Fibroblast of skin of left quadriceps (primary cell): ENCODE measurements around the gene BAHD1.
A peak's percentile ranks its signal among the peaks of the same experiment; 100 is the strongest.

ENCODE experiments used
- DNase-seq, 2 experiments: peaks; one replicate each; pipeline ENCODE4 v3.0.0-alpha.2; 2013; ENCODE audit warnings: low read depth in 2 of 2

BAHD1 gene

DNA sequence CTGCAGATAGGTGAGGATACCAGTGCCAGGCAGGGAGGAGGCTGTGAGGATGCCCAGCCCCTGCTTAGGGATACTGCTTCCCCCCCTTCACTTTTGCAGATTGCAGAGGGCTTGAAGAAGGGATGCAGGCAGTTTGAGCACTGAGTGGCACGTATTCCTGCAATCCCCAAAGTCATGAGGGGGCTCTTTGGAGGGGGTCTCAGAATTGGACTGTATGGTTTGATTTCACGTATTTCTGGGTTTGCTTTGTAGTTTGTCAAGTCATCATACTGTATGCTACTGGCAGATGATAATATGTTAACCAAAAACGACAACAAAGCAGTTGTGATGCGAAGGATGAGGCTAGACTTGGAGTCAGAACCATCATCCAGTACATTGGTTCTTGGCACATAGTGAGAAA is 58.1 kb downstream of the BAHD1 start:
- DNase-seq, result no peak

GRCh38 chr15:40499931-40500330 is 59.2 kb downstream of the BAHD1 start:
- no peak for DNase-seq

DNA sequence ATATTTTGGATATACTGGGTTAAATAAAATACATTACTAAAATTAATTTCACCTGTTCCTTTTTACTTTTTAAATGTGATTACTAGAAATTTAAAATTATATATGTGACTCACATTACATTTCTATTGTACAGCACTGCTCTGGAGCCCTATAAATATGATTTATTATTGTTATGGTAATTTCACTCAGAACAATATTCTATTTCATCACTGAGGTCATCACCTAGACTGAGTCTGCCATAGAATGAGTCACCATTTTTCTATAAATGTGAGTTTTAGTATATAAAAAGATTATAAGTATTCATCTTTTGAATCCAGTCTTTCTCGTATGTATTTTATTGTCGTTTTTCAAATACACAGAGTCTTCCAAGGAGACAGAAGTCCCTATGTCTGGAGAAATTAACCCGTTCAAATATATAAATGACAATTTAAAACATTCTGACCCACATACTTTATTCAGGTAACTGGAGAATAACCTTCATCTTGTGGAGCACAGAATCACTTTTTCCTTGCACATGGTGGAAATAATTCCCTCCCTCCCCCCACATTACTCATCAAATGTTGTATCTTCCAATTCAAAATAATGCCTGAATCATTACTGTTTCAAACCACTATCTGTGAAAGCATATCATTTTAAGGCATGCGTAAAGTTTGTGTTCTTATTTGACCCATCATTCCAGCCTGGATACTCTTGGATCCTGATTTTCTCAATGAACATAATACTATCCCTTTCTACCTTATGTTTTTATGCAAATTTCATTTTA is 60.0 kb downstream of the BAHD1 start:
- DNase-seq, result peak in 1 of 2 experiments; percentile 23

DNA sequence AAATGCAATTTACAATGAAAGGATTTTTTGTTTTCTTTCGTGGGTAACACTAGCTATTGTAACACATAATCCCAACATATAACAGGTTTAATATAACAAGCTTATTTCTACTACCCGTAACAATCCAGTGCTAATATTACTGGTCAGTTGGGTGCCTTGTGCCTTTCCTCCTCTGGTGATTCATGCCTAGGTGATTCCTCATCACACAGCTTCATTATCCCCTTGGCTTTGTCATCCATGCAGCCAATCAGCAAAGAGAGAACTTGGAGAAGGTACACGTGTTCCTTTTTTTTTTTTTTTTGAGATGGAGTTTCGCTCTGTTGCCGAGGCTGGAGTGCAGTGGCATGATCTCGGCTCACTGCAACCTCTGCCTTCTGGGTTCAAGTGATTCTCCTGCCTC is 60.7 kb downstream of the BAHD1 start:
- no peak for DNase-seq

- DNase-seq, result peak in 1 of 2 experiments; percentile 31
These were observed 66.3 kb downstream of the BAHD1 start for GRCh38 chr15:40506964-40507571.

DNA sequence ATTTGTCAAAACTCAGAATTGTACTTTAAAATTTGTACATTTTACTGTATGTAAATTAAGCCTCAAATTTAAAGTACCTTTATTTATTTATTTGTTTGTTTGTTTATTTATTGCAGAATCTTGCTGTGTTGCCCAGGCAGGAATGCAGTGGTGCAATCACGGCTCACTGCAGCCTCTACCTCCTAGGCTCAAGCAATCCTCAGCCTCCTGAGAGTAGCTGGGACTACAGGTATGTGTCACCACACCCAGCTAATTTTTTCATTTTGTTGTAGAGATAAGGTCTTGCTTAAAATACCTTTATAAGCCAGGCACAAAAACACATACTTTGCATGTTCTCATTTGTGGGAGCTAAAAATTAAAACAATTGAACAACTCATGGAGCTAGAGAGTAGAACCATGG is 67.5 kb downstream of the BAHD1 start:
- DNase-seq, result no peak

GRCh38 chr15:40510201-40510600 is 69.4 kb downstream of the BAHD1 start:
- no peak for DNase-seq

DNA sequence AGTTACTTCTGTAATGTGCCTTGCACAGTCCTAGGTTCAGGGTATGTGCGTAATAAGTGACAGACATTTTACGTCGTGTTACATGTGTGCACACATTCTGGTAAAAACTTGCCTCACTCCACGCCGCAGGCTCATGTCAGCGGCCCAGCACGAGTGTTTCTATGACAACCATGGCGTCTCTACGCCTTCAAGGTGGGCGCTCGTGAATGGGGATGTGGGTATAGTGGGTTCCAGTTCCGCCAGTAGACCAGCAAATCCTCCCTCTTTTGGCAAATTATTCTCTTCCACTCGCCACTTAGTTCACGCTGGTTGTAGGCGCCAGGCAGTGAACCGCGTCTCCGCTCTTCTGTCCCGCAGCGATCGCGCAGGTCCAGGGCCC is 70.3 kb downstream of the BAHD1 start:
- no peak for DNase-seq

- no peak for DNase-seq
These were observed 70.8 kb downstream of the BAHD1 start for GRCh38 chr15:40511472-40512133.

DNA sequence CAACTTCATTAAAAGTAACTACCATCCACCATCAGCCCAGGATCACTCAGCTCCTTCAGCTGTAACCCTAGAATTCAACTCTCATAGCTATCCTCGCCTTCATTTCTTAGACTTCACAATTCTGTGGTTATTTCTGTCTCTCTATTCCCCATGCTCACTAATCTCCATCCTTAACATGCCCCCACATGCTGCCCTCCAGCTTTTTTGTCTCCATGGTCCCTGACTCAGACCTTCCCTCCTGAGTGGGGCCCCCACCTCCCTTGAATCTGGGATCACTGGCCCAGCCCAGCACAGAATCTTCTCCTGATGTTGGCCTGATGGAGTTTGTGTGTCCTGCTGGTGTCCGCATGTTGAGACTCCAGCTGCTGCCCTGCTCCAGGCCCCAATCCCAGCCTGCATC is 71.7 kb downstream of the BAHD1 start:
- DNase-seq, result no peak

- no peak for DNase-seq
These were observed 72.9 kb downstream of the BAHD1 start for GRCh38 chr15:40513609-40514008.

DNA sequence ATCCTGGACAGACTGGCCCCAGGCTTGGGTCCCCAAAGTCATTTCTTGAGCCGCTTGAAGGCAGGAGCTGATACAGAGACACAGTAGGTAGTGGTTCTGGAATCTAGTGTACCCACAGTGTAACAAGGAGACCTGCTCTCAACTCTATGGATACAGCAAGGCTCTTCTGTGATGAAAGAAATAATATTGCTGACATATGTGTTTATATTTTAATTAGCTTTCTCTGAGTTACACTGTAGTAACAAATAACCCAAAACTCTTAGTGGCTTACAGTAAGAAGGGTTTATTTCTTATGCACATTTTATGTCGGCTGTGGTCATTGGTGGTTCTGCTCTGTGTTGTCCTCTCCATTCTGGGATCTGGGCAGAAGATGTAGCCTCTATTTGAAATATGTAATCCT is 75.6 kb downstream of the BAHD1 start:
- no peak for DNase-seq
